ENCODE data around the gene ADSL.

The ADSL gene

DNA sequence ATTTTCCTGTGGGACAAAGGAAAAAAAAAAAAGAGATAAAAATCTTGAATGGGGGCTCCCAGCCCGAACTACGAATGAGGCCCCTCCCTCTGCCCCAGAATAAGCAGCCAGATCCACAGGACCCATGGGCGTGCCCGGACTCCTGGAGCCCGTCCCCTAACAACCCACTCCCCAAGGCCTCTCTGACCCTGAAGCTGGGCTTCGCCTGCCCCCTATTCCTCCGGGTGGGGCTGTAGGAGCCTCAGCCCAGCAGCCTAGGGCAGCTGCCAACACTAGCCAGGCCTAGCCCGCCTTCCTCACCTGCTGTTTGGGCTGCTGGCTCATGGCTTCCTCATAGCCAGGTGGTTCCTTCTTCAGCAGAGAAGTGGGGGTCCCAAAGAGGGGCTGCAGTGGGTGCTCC lies 70.7 kb downstream of the ADSL start:
- DNase-seq (ENCODE audit: low spot score) (no peak), FAIRE-seq (no peak)

DNA sequence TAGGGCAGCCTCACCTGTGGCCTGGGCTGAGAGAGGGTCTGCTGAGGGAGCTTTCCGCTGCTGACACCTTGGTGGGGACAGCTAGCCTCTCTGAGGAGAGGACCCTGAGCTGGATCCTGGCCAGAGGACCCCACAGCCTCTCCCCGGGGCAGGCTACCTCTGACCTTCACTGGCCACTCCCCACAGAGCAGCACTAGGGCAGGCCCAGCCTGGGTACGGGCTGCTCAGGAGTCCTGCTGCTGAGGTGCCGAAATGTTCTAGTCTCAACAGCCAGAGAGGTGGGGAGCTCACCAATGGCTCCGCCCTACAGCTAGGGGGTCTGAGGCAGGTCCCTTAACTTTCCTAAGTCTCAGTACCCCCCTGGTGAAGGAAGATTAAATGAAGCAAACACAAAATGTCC lies 71.6 kb downstream of the ADSL start:
- no peak for DNase-seq (ENCODE audit: low spot score)
- no peak for FAIRE-seq

DNA sequence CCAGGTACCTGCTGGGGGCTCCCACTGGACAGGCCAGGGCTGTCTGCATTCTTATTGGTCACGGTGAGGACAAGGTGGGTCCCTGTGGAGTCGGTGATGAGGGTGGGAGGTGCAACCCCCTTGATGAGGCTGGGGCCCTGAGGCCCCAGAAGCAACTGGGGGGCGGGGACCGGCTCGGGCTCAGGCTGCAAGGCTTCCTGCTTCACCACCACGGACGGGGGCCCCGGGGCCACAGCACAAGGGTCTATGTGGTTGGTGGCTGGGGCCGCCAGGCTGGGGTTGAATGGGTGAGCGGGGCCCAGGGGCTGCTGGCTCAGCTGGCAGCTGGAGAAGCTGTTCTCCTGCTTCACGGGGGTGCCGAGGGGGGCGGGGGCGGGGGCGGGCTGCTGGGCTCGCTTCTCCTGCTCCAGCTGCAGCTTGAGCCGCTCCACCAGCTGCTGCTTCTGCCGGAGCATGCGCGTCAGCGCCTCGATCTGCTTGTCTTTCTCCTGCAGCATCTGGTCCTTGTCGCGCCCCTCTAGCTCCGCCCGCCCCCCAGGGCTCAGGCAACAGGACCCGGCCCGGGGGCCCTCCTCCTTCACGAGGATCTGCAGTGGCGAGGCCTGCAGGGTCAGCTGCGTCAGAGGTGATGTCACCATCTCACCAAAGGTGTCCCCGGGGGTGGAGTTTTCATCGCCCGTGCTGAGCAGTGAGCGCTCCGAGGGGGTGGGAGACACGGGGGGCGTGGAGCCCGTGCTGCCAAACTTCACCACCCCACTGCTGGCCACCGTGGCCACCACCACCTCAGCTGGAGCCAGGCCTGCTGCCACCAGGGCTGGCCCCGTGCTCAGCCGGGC lies 72.3 kb downstream of the ADSL start:
- FAIRE-seq (no peak), DNase-seq (ENCODE audit: low spot score) (no peak)

DNA sequence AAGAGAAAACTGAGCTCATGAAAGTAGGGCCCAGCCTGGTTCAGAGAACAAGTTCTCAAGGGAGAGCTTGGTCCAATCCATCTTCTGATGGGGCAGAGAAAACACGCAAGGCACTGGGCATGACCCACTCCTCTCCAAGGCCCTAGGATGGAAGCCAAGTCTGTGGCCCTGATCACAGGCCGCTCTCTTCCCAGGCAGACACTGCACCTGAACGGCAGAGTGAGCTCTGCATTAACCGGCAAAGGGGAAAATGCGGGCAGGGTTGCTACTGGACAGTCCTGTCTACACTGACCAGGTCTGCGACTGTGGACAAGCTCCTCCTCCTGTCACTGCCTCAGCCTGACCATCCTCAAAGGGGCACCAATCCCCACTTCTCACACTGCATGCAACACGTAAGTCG lies 73.4 kb downstream of the ADSL start:
- DNase-seq (ENCODE audit: low spot score) (no peak), FAIRE-seq (peak; percentile 27)

- no peak for FAIRE-seq
- no peak for DNase-seq (ENCODE audit: low spot score)
Observed at GRCh38 chr22:40420341-40421081, 74.2 kb downstream of the ADSL start.

DNA sequence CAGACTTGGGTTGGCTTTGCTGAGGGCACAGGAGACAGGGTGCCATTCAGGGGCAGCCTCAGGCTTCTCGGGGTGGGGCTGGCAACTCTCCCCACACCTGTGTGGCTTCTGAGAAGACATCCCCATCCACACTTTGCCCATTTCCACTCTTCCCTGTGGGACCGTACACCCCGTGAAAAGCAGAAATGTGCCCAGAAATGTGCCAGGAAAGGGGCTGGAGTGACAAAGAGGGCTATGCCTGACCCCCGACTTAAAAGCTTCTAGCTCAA lies 74.7 kb downstream of the ADSL start:
- FAIRE-seq (no peak), DNase-seq (ENCODE audit: low spot score) (no peak)

- FAIRE-seq = no peak
- DNase-seq (ENCODE audit: low spot score) = no peak
Observed at GRCh38 chr22:40421941-40422340, 75.6 kb downstream of the ADSL start.

- FAIRE-seq = no peak
- DNase-seq (ENCODE audit: low spot score) = no peak
Observed at GRCh38 chr22:40422558-40423309, 76.4 kb downstream of the ADSL start.

- FAIRE-seq (no peak), DNase-seq (ENCODE audit: low spot score) (no peak)
Observed at GRCh38 chr22:40423310-40423688, 77.0 kb downstream of the ADSL start.

DNA sequence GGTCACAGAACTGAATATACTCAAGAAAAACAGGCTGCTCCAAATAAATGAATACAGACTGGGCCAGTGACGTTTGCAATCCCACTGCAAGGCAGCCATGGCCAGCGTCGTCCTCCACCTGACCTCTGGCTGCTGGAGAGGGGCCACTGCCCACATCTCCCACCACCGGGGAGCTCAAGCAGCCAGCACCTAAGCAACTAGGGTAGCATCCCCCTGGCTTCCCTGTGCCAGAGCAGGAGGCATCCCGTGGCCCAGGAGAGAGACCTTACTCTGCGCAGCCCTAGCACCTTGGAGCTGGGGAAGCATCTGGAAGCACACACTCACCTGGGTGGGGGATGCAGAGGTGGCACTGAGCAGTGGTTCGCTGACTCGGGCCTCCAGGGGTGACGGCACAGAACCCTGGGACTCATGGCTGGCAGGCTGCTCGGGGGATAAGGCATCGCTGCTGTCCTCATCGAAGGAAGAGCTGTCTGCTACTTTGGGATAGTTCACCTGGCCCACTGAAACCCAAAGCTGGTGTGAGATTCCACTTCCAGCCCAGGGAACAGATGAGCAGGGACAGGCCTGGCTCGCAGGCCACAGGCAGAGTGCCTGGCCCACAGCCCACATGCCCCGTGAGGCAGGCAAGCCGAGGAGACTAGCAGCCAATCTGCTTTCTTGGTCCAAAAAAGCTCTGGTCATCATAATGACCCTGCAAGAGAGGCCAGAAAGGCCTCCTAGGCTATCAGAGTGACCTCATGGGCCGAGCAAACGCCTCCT lies 77.8 kb downstream of the ADSL start:
- DNase-seq (ENCODE audit: low spot score) = no peak
- FAIRE-seq = no peak

- DNase-seq (ENCODE audit: low spot score) (no peak), FAIRE-seq (no peak)
Observed at GRCh38 chr22:40425082-40425481, 78.8 kb downstream of the ADSL start.

DNA sequence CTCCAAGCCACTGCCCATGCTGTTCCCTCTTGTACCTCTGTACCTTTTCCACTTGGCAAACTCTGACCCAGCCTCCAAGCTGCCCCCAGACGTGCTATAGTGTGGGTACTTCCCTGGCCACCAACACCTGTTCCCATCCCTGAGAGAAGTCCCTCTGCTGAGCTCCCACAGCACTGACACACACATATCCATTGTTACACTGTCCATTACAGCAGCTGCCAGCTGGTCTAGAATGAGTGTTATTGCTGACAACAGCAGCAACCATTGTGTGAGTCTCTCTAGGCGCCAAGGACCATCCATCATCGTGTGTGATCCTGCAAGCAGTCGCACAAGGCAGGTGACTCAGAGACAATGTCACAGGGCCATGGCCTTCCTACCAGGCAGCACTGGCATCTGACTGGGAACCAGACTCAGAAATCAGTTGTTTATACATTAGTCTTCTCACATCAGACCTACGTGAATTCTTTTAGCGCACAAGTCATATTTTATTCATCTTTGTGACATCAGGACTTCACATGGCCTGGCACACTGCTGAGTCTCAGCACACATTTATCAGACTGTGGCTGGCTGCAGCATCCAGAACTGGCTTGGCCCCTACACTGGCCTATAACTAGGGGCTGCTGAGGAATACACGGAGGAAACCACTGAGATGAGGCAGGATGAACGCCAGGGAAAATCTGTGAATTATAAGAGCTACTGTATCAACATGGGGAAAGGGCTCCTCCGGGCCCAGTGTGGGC lies 80.5 kb downstream of the ADSL start:
- DNase-seq (ENCODE audit: low spot score) (no peak), FAIRE-seq (peak; percentile 17)

DNA sequence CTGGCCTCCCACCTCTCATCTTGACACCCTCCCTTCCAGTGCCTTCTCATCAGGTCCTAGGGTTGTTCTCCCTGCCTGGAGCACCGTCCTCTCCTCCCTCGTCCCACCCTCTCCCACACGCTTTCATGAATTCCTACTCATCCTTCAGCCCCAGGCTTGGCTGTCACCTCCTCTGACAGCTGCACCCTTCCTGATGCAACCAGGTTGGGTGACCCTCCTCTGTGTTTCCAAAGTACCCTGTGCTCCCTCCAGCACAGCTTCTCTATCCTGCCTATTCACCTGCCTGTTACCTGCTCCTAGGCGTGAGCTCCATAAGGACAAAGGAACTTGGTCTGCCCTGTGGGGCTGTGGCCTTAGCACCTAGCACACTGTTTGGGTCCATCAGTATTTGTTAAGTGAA lies 82.5 kb downstream of the ADSL start:
- DNase-seq (ENCODE audit: low spot score) = no peak
- no peak for FAIRE-seq

GRCh38 chr22:40429481-40429880 lies 83.2 kb downstream of the ADSL start:
- no peak for DNase-seq (ENCODE audit: low spot score)
- FAIRE-seq = no peak

DNA sequence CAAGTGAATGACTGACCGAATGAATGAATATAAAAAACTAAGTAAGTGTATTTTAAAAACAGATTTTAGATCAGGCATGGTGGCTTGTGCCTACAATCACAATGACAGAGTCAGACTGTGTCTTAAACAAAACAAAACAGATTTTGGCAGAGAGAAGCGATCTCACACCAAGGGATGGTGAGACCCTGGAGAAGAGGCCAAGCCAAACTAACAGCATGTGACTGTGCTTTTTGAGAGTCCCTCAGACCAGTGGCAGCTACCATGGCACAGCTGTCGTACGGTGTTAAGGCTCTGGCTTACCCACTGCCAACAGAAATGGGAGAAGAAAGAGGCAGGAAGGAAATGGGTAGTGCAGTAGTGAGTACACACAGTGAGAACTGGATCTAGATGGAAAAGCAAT lies 84.7 kb downstream of the ADSL start:
- FAIRE-seq (no peak), DNase-seq (ENCODE audit: low spot score) (no peak)

- DNase-seq (ENCODE audit: low spot score) (no peak), FAIRE-seq (no peak)
Observed at GRCh38 chr22:40432157-40432556, 85.9 kb downstream of the ADSL start.

DNA sequence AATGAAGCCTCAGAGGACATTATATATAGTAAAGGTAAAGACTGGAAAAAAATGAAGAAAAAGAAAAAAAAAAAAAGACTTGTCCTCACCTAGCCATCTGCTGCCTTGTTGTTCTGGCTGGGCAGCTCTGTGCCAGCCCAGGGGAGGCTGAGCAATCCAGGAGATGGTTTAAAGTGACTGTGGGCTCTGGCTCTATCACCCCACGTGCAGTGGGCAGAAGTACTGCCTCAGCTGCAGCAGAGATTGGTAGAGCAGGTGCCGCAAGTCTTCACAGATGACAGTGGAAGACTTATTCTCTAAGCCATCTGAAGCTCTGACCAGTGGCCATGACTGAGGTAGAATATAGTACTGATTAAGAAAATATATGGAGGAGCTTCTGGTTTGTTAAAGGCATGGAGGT lies 86.3 kb downstream of the ADSL start:
- DNase-seq (ENCODE audit: low spot score) (no peak), FAIRE-seq (no peak)

DNA sequence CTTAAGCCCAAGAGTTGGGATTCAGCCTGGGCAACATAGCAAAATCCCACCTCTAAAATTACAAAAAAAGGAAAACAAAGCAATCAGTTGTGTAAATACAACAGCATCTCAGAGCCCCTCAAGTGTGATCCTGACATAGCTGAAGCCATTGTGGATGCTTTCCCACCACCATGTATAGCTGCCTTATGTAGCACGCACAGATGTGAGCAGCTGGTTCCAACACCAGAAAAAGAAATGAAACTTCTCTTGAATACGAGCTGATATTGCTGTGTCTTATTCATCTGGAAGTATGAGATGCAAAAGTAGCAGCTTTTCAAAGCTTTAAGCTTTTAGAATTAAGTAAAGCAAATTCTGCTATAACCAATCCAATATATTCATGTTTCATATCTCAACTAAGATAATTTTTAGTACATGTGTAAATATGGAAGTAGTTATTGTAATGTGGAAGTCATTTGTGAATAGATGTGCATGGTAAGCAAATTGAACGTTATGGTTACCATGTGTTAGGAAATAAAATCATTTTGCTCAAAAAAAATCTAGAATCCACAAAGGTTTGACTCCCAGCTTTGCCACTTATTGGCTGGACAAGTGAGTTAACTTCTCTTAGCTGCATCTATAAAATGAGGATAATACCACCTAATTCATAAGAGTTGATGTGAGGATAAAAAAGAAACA lies 87.3 kb downstream of the ADSL start:
- no peak for FAIRE-seq
- no peak for DNase-seq (ENCODE audit: low spot score)

- no peak for FAIRE-seq
- no peak for DNase-seq (ENCODE audit: low spot score)
Observed at GRCh38 chr22:40434106-40434505, 87.8 kb downstream of the ADSL start.

DNA sequence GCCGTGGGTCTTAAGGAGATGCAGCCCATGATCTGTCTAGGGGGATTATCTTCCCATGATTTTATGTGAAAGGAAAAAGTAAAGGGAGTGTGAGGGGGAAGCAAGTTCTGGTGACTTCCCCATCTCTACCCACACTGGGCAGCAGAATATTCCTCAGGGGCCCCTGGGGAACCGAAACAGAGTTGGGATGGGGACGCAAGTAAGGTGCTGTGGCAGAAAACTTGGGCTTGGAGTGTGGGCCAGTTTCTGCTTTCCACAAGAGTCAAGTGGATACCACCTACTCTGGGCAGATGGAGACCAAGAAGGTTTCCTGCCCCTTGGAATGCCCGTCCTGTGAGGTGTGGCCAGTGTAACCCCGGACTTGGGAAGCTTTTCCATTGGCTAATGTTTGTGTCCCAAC lies 88.4 kb downstream of the ADSL start:
- FAIRE-seq (no peak), DNase-seq (ENCODE audit: low spot score) (no peak)

All from urothelium cell line (cell line).